Coronary artery (tissue), 2 donors: Measurements from ENCODE around the gene PACSIN1.
"Not testable (repeated sequence)": the region's sequence is repeated elsewhere in the genome, so short reads cannot be mapped to it uniquely, and the experiment has no call there.

Source experiments
- DNase-seq: peaks from one replicate; pipeline ENCODE4 v3.0.0-alpha.2; 2017; ENCODE audit warnings: low spot score
- H3K27ac ChIP-seq, 2 donors: fragments of 200-600 bp; sonication (generic); one replicate each; pipeline ENCODE4 v1.5.1; 2016 to 2019
- H3K4me3 ChIP-seq: fragments of 200-600 bp; sonication (generic); 2 replicates; pipeline ENCODE4 v1.5.1; 2016; ENCODE audit warnings: mild to moderate bottlenecking, moderate library complexity
- TF ChIP-seq, protein P1 (sequence below): fragments of 200-600 bp; sonication (generic); IDR thresholded peaks from one replicate; pipeline ENCODE4 v1.5.1; 2019; ENCODE audit warnings: antibody characterized with exemption

The PACSIN1 gene

DNA sequence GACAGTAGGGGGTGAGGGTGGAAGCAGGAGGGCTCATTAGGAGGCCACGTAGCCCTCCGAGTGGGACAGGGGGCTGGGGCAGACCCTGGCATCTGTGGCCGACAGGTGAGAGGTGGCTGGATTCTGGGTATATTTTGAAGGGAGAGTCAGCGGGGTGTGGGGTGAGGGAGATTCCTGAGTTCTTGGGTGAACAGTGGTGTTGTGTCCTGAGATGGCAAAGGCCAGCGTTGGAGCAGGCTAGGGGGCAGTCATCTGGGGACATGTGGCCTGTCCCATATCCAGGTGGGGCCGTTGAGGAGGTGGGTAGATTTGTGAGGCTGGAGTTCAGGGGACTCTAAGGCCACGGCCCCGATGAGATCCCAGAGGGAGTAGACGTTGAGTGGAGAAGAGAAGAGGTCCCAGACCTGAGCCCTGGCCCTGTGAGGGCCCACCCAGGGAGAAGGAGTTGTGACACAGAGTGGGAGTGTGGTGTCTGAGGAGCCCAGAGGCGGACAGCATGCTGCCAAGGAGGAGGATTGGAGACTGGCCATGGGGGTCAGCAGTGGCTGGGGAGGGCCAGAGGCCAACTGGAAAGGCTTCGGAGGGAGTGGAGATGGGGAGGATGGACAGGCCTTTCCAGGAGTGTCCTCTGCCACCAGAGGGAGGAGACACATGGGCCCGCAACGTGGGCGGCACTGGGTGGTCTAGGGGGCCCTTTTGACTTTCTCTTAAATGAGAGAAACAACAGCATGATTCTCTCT lies 19.6 kb downstream of the PACSIN1 start:
- TF ChIP-seq, protein P1, sequence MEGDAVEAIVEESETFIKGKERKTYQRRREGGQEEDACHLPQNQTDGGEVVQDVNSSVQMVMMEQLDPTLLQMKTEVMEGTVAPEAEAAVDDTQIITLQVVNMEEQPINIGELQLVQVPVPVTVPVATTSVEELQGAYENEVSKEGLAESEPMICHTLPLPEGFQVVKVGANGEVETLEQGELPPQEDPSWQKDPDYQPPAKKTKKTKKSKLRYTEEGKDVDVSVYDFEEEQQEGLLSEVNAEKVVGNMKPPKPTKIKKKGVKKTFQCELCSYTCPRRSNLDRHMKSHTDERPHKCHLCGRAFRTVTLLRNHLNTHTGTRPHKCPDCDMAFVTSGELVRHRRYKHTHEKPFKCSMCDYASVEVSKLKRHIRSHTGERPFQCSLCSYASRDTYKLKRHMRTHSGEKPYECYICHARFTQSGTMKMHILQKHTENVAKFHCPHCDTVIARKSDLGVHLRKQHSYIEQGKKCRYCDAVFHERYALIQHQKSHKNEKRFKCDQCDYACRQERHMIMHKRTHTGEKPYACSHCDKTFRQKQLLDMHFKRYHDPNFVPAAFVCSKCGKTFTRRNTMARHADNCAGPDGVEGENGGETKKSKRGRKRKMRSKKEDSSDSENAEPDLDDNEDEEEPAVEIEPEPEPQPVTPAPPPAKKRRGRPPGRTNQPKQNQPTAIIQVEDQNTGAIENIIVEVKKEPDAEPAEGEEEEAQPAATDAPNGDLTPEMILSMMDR, result no peak
- no peak for DNase-seq
- Histone ChIP-seq H3K27ac (no peak overlapping the region), H3K4me3 (no peak overlapping the region)

- no peak for DNase-seq
- no peak overlapping the region for H3K4me3 ChIP-seq
- H3K27ac ChIP-seq, result no peak overlapping the region
- TF ChIP-seq, protein P1, result no peak
Measured at GRCh38 chr6:34486106-34486740, 20.3 kb downstream of the PACSIN1 start.

DNA sequence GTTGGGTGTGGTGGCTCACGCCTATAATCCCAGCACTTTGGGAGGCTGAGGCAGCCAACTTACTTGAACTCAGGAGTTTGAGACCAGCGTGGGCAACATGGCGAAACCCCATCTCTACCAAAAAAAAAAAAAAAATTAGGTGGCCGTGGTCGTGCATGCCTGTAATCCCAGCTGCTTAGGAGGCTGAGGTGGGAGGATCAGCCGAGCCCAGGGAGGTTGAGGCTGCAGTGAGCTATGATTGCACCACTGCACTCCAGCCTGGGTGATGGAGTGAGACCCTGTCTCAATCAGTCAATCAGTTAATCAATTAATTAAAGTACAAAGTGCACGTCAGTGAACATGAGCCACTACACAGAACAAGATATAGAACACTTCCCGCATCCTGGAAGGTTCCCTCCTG lies 21.0 kb downstream of the PACSIN1 start:
- DNase-seq, H3K27ac ChIP-seq, H3K4me3 ChIP-seq: not testable (repeated sequence)

DNA sequence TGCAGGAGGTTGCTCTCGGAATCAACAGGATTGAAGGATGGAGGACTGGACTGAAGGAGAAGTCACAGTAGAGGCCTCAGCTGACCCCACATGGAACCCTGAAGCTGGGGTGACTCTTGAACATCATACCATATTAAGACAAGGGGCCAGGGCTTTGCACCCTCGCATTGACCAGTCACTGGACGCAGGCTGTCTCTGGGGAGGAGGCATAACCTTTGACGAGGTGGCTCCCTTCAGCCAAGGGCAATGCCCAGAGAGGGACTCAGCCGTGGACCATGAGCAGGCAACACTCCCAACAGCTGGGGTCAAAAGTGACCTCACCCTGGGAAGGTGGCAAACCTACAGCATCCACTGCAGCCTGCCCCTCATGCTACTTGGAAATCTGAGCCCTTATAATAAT lies 21.7 kb downstream of the PACSIN1 start:
- Histone ChIP-seq H3K27ac (no peak overlapping the region), H3K4me3 (no peak overlapping the region)
- TF ChIP-seq, protein P1, result no peak
- DNase-seq, result no peak

DNA sequence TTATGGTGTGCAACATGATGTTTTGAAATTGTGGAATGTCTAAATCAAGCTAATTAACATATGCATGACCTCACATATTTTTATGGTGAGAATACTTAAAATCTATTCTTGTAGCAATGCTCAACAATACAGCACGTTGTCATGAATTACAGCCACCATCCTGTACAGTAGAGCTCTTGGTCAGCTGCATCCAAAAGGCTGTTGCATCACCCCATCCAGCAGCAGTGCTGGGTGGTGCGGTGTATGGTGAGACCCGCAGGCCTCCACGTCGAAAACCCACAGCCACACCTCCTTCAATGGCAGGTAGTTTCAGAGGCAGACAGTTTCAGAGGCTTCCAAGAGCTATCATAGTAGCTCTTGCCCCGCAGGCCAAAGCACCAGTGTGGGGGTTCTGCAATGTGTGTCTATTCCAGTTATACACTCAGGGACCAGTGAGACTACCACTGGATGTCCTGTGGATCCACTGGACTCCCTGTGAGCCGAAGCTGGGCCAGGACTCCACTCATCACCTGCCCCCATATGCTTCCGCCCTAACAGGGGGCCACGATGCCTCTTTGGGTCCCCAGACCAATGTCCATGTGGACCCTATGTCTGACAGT lies 23.4 kb downstream of the PACSIN1 start:
- TF ChIP-seq, protein P1, result no peak
- no peak overlapping the region for H3K27ac ChIP-seq
- DNase-seq, result no peak
- H3K4me3 ChIP-seq, result no peak overlapping the region

DNA sequence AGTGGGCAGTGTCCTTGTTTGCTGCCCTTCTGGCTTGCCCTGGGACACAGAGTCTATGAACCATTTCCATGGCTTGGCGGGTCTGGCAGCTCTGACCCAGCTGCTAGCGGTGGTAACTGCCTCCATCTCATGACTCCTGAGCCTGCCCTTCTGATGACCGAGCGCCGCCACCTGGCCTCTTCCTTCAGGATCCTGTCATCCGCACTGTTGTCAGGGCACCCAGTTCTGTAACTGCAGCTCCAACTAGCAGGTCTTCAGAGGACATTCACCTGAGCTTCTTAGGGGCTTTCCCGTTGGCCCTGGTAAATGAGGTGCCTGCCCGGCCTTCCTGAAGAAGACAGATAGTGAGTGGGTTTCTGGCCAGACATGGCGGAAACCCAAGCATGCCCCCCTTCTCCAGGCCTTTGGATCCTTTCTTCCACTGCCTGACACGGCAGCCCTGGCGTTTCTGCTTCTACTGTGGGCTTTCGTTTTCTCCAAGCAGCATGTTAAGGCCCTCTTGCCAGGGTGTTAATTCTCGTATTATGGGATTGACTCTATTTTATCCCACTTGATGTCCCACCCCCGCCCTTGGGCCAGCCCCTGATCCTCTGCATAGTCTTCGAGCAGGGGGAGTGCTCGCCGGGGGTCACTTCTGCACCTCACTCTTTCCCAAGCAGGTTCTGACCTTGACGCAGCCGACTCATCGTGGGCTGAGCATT lies 24.7 kb downstream of the PACSIN1 start:
- DNase-seq, result no peak
- Histone ChIP-seq H3K27ac (no peak overlapping the region), H3K4me3 (no peak overlapping the region)
- TF ChIP-seq, protein P1, result no peak

DNA sequence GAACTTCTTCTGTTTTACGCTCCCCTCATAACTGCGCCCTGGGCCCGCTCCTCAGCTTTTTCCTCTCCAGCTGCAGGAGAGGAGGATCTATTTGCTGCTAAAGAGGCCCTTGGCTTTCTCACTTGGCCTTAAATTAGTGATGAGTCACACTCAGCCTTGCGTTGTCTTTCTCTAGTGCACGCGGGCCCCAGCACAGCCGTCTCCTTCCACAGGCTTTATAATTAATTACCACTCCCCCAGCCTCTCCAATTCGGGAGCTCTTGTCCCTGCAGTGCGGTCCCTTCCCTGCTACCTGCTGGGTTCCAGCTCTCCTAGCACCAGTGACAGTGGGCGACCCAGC lies 25.2 kb downstream of the PACSIN1 start:
- Histone ChIP-seq H3K27ac (no peak overlapping the region), H3K4me3 (no peak overlapping the region)
- DNase-seq, result no peak
- TF ChIP-seq, protein P1, result no peak
